MCF 10A (cell line): ENCODE measurements around the gene SMIM21. TPM values are rescaled to one million over a fixed set of nuclear protein-coding genes. Genes with fewer than 3 reads are reported as not detected.

Experiments
- BruUV-seq: library from RNA; stranded (reverse); fragments of 400-500 nt; replicated peaks from 2 replicates; lab custom pipeline; 2021; lab: Mats Ljungman, UMichigan
- CTCF ChIA-PET: fragments of 300-600 bp; sonication (Branson Sonifier 250); formaldehyde crosslinking; extraction: SDS; loops from one replicate; lab custom pipeline; 2021; ENCODE audit warnings: antibody characterized with exemption, inconsistent platforms; lab: Yijun Ruan, JAX
- POLR2A ChIA-PET: fragments of 300-600, 350-650 bp; sonication (Branson Sonifier 250); formaldehyde crosslinking; extraction: SDS; loops from one replicate; lab custom pipeline; 2020; ENCODE audit warnings: antibody characterized with exemption, inconsistent platforms; lab: Yijun Ruan, JAX
- DNase-seq: peaks from one replicate; pipeline ENCODE4 v3.0.0-alpha.2; 2018; ENCODE audit not compliant: unreplicated experiment
- H3K27ac Mint-ChIP-seq: one replicate; pipeline ENCODE4 v1.8.0; 2022; ENCODE audit warnings: mild to moderate bottlenecking, low read depth, mixed read lengths; ENCODE audit not compliant: unreplicated experiment
- H3K27me3 Mint-ChIP-seq: one replicate; pipeline ENCODE4 v1.8.0; 2022; ENCODE audit warnings: mixed read lengths; ENCODE audit not compliant: insufficient read depth, unreplicated experiment
- H3K36me3 Mint-ChIP-seq: one replicate; pipeline ENCODE4 v1.8.0; 2022; ENCODE audit warnings: mild to moderate bottlenecking, moderate library complexity, mixed read lengths; ENCODE audit not compliant: insufficient read depth, unreplicated experiment
- H3K4me1 Mint-ChIP-seq: one replicate; pipeline ENCODE4 v1.8.0; 2022; ENCODE audit warnings: mixed read lengths; ENCODE audit not compliant: insufficient read depth, unreplicated experiment
- H3K4me3 Mint-ChIP-seq: one replicate; pipeline ENCODE4 v1.8.0; 2022; ENCODE audit warnings: mild to moderate bottlenecking, moderate library complexity, mixed read lengths; ENCODE audit not compliant: unreplicated experiment
- H3K9me3 Mint-ChIP-seq: one replicate; pipeline ENCODE4 v1.8.0; 2022; ENCODE audit warnings: mixed read lengths; ENCODE audit not compliant: unreplicated experiment
- CTCF ChIP-seq: fragments of 200-600 bp; IDR thresholded peaks from one replicate; pipeline ENCODE4 v1.8.0; 2022; ENCODE audit warnings: antibody characterized with exemption, mild to moderate bottlenecking; ENCODE audit not compliant: unreplicated experiment
- intact Hi-C: fragments of 100-400 bp; cut with micrococcal nuclease; formaldehyde crosslinking; loops from 2 replicates; pipeline ENCODE4 v1.14.1; 2022
- total RNA-seq: library from RNA; stranded (reverse); gene quantifications from 2 replicates; pipeline ENCODE4 v1.2.3, GENCODE V29; 2022

The SMIM21 gene
- total RNA-seq, 1 experiment from 2014 or later: not detected

- Mint-ChIP-seq H3K27ac (no peak overlapping the region), H3K4me3 (no peak overlapping the region), H3K9me3 (no peaks in the 10 kb centered on the region), H3K4me1 (peaks cover 23% of the 10 kb centered on the region), H3K27me3 (no peaks in the 10 kb centered on the region), H3K36me3 (no peaks in the 10 kb centered on the region)
- ChIA-PET CTCF (interaction anchor here (0.6 to 0.7 kb wide), 2 partner anchors 27 to 72 kb away, joined by 3 read pairs; no protein-coding TSS in a partner anchor), POLR2A (no interaction called here)
- DNase-seq: no peak
- BruUV-seq: no TSS peak
- no peak for TF ChIP-seq CTCF
- intact Hi-C loops: no loop called here
These were observed 45.8 kb upstream of the SMIM21 start for GRCh38 chr18:75473316-75473715.

GRCh38 chr18:75472906-75473305, 45.4 kb upstream of the SMIM21 start:
- Mint-ChIP-seq H3K27me3 (no peaks in the 10 kb centered on the region), H3K36me3 (no peaks in the 10 kb centered on the region), H3K9me3 (no peaks in the 10 kb centered on the region), H3K4me3 (no peak overlapping the region), H3K4me1 (peaks cover 23% of the 10 kb centered on the region), H3K27ac (no peak overlapping the region)
- ChIA-PET CTCF (interaction anchor here (0.6 kb wide), 1 partner anchor 27 kb away, joined by 3 read pairs; no protein-coding TSS in a partner anchor), POLR2A (interaction anchor here (0.6 kb wide), 1 partner anchor 876 kb away, joined by 3 read pairs; no protein-coding TSS in a partner anchor)
- intact Hi-C loops: no loop called here
- TF ChIP-seq CTCF: no peak
- no TSS peak for BruUV-seq
- DNase-seq: no peak

- Mint-ChIP-seq H3K27ac (no peak overlapping the region), H3K36me3 (no peaks in the 10 kb centered on the region), H3K9me3 (no peaks in the 10 kb centered on the region), H3K4me3 (no peak overlapping the region), H3K27me3 (no peaks in the 10 kb centered on the region), H3K4me1 (peaks cover 23% of the 10 kb centered on the region)
- no TSS peak for BruUV-seq
- ChIA-PET POLR2A (interaction anchor here (0.6 kb wide), 1 partner anchor 875 kb away, joined by 3 read pairs; no protein-coding TSS in a partner anchor), CTCF (no interaction called here)
- no peak for DNase-seq
- TF ChIP-seq CTCF: no peak
- intact Hi-C loops: no loop called here
These were observed 44.9 kb upstream of the SMIM21 start for GRCh38 chr18:75472396-75472795.

GRCh38 chr18:75471850-75472249, 44.3 kb upstream of the SMIM21 start:
- no peak overlapping the region for H3K4me3 Mint-ChIP-seq
- H3K9me3 Mint-ChIP-seq: no peaks in the 10 kb centered on the region
- TF ChIP-seq CTCF: no peak
- ChIA-PET POLR2A (no interaction called here), CTCF (interaction anchor here (2.0 kb wide), 1 partner anchor 8 kb away, joined by 4 read pairs; no protein-coding TSS in a partner anchor)
- no TSS peak for BruUV-seq
- no peak overlapping the region for H3K27ac Mint-ChIP-seq
- H3K36me3 Mint-ChIP-seq: no peaks in the 10 kb centered on the region
- H3K27me3 Mint-ChIP-seq: no peaks in the 10 kb centered on the region
- DNase-seq: no peak
- intact Hi-C loops: no loop called here
- H3K4me1 Mint-ChIP-seq: peaks cover 23% of the 10 kb centered on the region
